Myocyte (in vitro differentiated cells): ENCODE data around the gene WT1. TPM values are rescaled to one million over a fixed set of nuclear protein-coding genes. Genes with fewer than 3 reads are reported as not detected.

Experiments used
- total RNA-seq: library from RNA; depleted of rRNA; stranded (reverse); fragments of >200 nt; gene quantifications from 2 replicates; pipeline ENCODE4 v1.2.3, GENCODE V29; 2014

Gene WT1
- total RNA-seq, 1 donor from 2014 or later = not detected

Other genes with a start within 250 kb of the WT1 start
- 645 and 675 TPM in 2 replicates for gene EIF3M, start 148.3 kb upstream of the WT1 start, total RNA-seq